Mesendoderm (in vitro differentiated cells): ENCODE measurements around the gene CNTNAP3B. TPM values are rescaled to one million over a fixed set of nuclear protein-coding genes. Genes with fewer than 3 reads are reported as not detected.
"Not testable (repeated sequence)": the region's sequence is repeated elsewhere in the genome, so short reads cannot be mapped to it uniquely, and the experiment has no call there.

ENCODE experiments used
- DNase-seq: peaks from one replicate; pipeline ENCODE4 v3.0.0; 2013
- H2AK5ac ChIP-seq: 2 replicates; pipeline ENCODE4 v1.6.1; 2013; ENCODE audit warnings: low read length, inconsistent platforms
- H2BK120ac ChIP-seq: 2 replicates; pipeline ENCODE4 v1.6.1; 2013; ENCODE audit warnings: low read depth, mild to moderate bottlenecking, low read length, moderate library complexity, mixed read lengths
- H2BK15ac ChIP-seq: replicated peaks from 2 replicates; pipeline ENCODE4 v1.6.1; 2013; ENCODE audit warnings: low read depth, mild to moderate bottlenecking, moderate library complexity
- H2BK5ac ChIP-seq: 2 replicates; pipeline ENCODE4 v1.6.1; 2013; ENCODE audit warnings: low read length, inconsistent platforms
- H3K18ac ChIP-seq: 2 replicates; pipeline ENCODE4 v1.6.1; 2013; ENCODE audit warnings: mild to moderate bottlenecking, low read length, mixed read lengths
- H3K23ac ChIP-seq: one replicate; pipeline ENCODE4 v1.6.1; 2013; ENCODE audit warnings: low read length
- H3K27ac ChIP-seq: 2 replicates; pipeline ENCODE4 v1.5.1; 2013; ENCODE audit warnings: low read depth, mild to moderate bottlenecking, inconsistent platforms, low read length, moderate library complexity
- H3K27me3 ChIP-seq: 2 replicates; pipeline ENCODE4 v1.6.1; 2013; ENCODE audit warnings: low read length, control low read depth, mild to moderate bottlenecking, inconsistent platforms; ENCODE audit not compliant: insufficient read depth, poor library complexity
- H3K36me3 ChIP-seq: 2 replicates; pipeline ENCODE4 v1.6.1; 2013; ENCODE audit warnings: low read length, inconsistent platforms; ENCODE audit not compliant: control insufficient read depth, insufficient read depth
- H3K4ac ChIP-seq: one replicate; pipeline ENCODE4 v1.6.1; 2013; ENCODE audit warnings: low read depth, mild to moderate bottlenecking, low read length, moderate library complexity
- H3K4me1 ChIP-seq: 2 replicates; pipeline ENCODE4 v1.6.1; 2013; ENCODE audit warnings: low read depth, low read length, inconsistent platforms; ENCODE audit not compliant: control insufficient read depth
- H3K4me2 ChIP-seq: 2 replicates; pipeline ENCODE4 v1.6.1; 2013; ENCODE audit warnings: low read length
- H3K4me3 ChIP-seq: 2 replicates; pipeline ENCODE4 v1.5.1; 2013; ENCODE audit warnings: mild to moderate bottlenecking, low read length
- H3K56ac ChIP-seq: one replicate; pipeline ENCODE4 v1.6.1; 2013; ENCODE audit warnings: low read length
- H3K79me1 ChIP-seq: 2 replicates; pipeline ENCODE4 v1.6.1; 2013; ENCODE audit warnings: low read length, inconsistent platforms
- H3K79me2 ChIP-seq: 2 replicates; pipeline ENCODE4 v1.6.1; 2013; ENCODE audit warnings: mild to moderate bottlenecking, low read length; ENCODE audit not compliant: control insufficient read depth, insufficient read depth
- H3K9ac ChIP-seq: 2 replicates; pipeline ENCODE4 v1.6.1; 2013; ENCODE audit warnings: low read length, inconsistent platforms
- H4K5ac ChIP-seq: one replicate; pipeline ENCODE4 v1.6.1; 2013; ENCODE audit warnings: low read length
- H4K8ac ChIP-seq: one replicate; pipeline ENCODE4 v1.6.1; 2013; ENCODE audit warnings: low read depth, mild to moderate bottlenecking, control low read depth, low read length, moderate library complexity
- WGBS: extraction: QIAGEN DNeasy Blood & Tissue Kit; methylation state at CpG from one replicate; pipeline ENCODE4 v1.1.7; 2013; ENCODE audit warnings: low lambda C conversion rate, missing lambda C conversion rate; ENCODE audit not compliant: insufficient coverage; ENCODE audit errors: extremely low coverage; 5-methylcytosine and 5-hydroxymethylcytosine counted together
- polyA plus RNA-seq, 2 experiments: library from polyadenylated mRNA; stranded (reverse); fragments of 200-250 nt; gene quantifications; one replicate each; pipeline ENCODE4 v1.2.3, GENCODE V29; 2013

Gene CNTNAP3B
- 1.0 TPM for polyA plus RNA-seq (2013, experiment 1 of 2)
- 0.91 TPM for polyA plus RNA-seq (2013, experiment 2 of 2)

GRCh38 chr9:42129073-42129729 is at the start of gene CNTNAP3B:
Gene CNTNAP3B (minus strand): TSS chr9:42129426. CDS start chr9:42129094, 332 bp downstream.
- H4K8ac ChIP-seq, H3K79me2 ChIP-seq, H3K23ac ChIP-seq, H3K18ac ChIP-seq, H2BK5ac ChIP-seq, H4K5ac ChIP-seq, H2BK15ac ChIP-seq, H3K4ac ChIP-seq, H3K27ac ChIP-seq, H3K9ac ChIP-seq, H3K27me3 ChIP-seq, H2BK120ac ChIP-seq, H3K79me1 ChIP-seq, H3K36me3 ChIP-seq, H2AK5ac ChIP-seq, H3K56ac ChIP-seq, H3K4me3 ChIP-seq, H3K4me1 ChIP-seq, H3K4me2 ChIP-seq: not testable (repeated sequence)
- DNase-seq, result peak; percentile 0
- WGBS, result no CpG with 5 or more reads among the region's 72 CpGs

- DNase-seq, result peak; percentile 43
- not testable (repeated sequence) for H3K27ac ChIP-seq, H2AK5ac ChIP-seq, H3K27me3 ChIP-seq, H3K79me2 ChIP-seq, H3K79me1 ChIP-seq, H3K18ac ChIP-seq, H2BK120ac ChIP-seq, H2BK5ac ChIP-seq, H3K4me2 ChIP-seq, H3K23ac ChIP-seq, H3K9ac ChIP-seq, H3K4me3 ChIP-seq, H2BK15ac ChIP-seq, H3K36me3 ChIP-seq, H3K4ac ChIP-seq, H3K56ac ChIP-seq, H4K8ac ChIP-seq, H4K5ac ChIP-seq, H3K4me1 ChIP-seq
- no CpG with 5 or more reads among the region's 1 CpG for WGBS
These were observed 31.1 kb upstream of the CNTNAP3B start for GRCh38 chr9:42160299-42160698.

- not testable (repeated sequence) for H2BK120ac ChIP-seq, H3K27ac ChIP-seq, H3K4me3 ChIP-seq, H3K23ac ChIP-seq, H3K18ac ChIP-seq, H2BK5ac ChIP-seq, H2BK15ac ChIP-seq, H3K27me3 ChIP-seq, H3K4ac ChIP-seq, H4K5ac ChIP-seq, H4K8ac ChIP-seq, H3K79me1 ChIP-seq, H3K4me2 ChIP-seq, H3K36me3 ChIP-seq, H3K79me2 ChIP-seq, H3K9ac ChIP-seq, H3K4me1 ChIP-seq, H3K56ac ChIP-seq, H2AK5ac ChIP-seq
- peak; percentile 1 for DNase-seq
- WGBS, result no CpG with 5 or more reads among the region's 12 CpGs
These were observed 2.0 kb downstream of the CNTNAP3B start for GRCh38 chr9:42127056-42127841.

GRCh38 chr9:42121007-42121406 is 8.2 kb downstream of the CNTNAP3B start:
- H3K18ac ChIP-seq, H3K79me1 ChIP-seq, H2BK120ac ChIP-seq, H3K56ac ChIP-seq, H3K9ac ChIP-seq, H3K27me3 ChIP-seq, H3K79me2 ChIP-seq, H3K4me1 ChIP-seq, H3K27ac ChIP-seq, H4K5ac ChIP-seq, H2BK5ac ChIP-seq, H3K4me2 ChIP-seq, H3K4ac ChIP-seq, H3K4me3 ChIP-seq, H2BK15ac ChIP-seq, H3K23ac ChIP-seq, H2AK5ac ChIP-seq, H3K36me3 ChIP-seq, H4K8ac ChIP-seq: not testable (repeated sequence)
- WGBS, result no CpG with 5 or more reads among the region's 7 CpGs
- DNase-seq, result peak; percentile 57

GRCh38 chr9:42095929-42096328 is 33.3 kb downstream of the CNTNAP3B start:
- WGBS, result no CpG with 5 or more reads among the region's 9 CpGs

More at GRCh38 chr9:42095929-42096328, 33.3 kb downstream of the CNTNAP3B start:
- not testable (repeated sequence) for H2BK5ac ChIP-seq, H3K23ac ChIP-seq, H3K18ac ChIP-seq, H3K27me3 ChIP-seq, H2AK5ac ChIP-seq, H3K56ac ChIP-seq, H3K79me1 ChIP-seq, H3K27ac ChIP-seq, H3K79me2 ChIP-seq, H3K4me3 ChIP-seq, DNase-seq, H3K4me1 ChIP-seq, H4K5ac ChIP-seq, H3K4me2 ChIP-seq, H3K9ac ChIP-seq, H2BK120ac ChIP-seq, H4K8ac ChIP-seq, H3K4ac ChIP-seq, H3K36me3 ChIP-seq, H2BK15ac ChIP-seq
